Measurements from ENCODE around the gene ARFGEF3.

- TF ChIP-seq CTCF (IDR thresholded peaks at IDR 0.05) (no peak), ZFX (IDR thresholded peaks at IDR 0.05; ENCODE audit: borderline replicate concordance) (no peak)
These were observed 84.0 kb downstream of the ARFGEF3 start for GRCh38 chr6:138245751-138246150.

Measured in 22Rv1 (cell line).